Upper lobe of left lung (tissue), 4 donors: ENCODE measurements around the gene CCDC3.

ENCODE experiments used
- EP300 ChIP-seq, 4 donors: sonication (generic); formaldehyde crosslinking; IDR thresholded peaks; one replicate each; pipeline ENCODE4 v1.5.1; 2017; ENCODE audit warnings: antibody characterized with exemption in 4 of 4, control low read depth in 2 of 4
- POLR2A ChIP-seq, 4 donors: fragments of 450-650 bp; IDR thresholded peaks; one replicate each; pipeline ENCODE4 v1.5.1; 2016 to 2017; ENCODE audit warnings: antibody characterized with exemption in 4 of 4, mild to moderate bottlenecking in 2 of 4
- POLR2AphosphoS5 ChIP-seq, 2 donors: sonication (generic); formaldehyde crosslinking; IDR thresholded peaks; one replicate each; pipeline ENCODE4 v1.5.1; 2017; ENCODE audit warnings: antibody characterized with exemption in 2 of 2
- TF ChIP-seq, protein P1 (sequence below), 6 experiments: fragments of 450-650 bp in 4 of 6; fragments of 200-600 bp in 2 of 6; sonication (generic) in 2 of 6; IDR thresholded peaks; one replicate each; pipeline ENCODE4 v1.5.1; 2016 to 2019; ENCODE audit warnings: antibody characterized with exemption in 6 of 6

- TF ChIP-seq POLR2AphosphoS5 (IDR thresholded peaks at IDR 0.05) (no peak), POLR2A (IDR thresholded peaks at IDR 0.05) (no peak), EP300 (IDR thresholded peaks at IDR 0.05) (no peak)
- TF ChIP-seq, protein P1, sequence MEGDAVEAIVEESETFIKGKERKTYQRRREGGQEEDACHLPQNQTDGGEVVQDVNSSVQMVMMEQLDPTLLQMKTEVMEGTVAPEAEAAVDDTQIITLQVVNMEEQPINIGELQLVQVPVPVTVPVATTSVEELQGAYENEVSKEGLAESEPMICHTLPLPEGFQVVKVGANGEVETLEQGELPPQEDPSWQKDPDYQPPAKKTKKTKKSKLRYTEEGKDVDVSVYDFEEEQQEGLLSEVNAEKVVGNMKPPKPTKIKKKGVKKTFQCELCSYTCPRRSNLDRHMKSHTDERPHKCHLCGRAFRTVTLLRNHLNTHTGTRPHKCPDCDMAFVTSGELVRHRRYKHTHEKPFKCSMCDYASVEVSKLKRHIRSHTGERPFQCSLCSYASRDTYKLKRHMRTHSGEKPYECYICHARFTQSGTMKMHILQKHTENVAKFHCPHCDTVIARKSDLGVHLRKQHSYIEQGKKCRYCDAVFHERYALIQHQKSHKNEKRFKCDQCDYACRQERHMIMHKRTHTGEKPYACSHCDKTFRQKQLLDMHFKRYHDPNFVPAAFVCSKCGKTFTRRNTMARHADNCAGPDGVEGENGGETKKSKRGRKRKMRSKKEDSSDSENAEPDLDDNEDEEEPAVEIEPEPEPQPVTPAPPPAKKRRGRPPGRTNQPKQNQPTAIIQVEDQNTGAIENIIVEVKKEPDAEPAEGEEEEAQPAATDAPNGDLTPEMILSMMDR (IDR thresholded peaks at IDR 0.05), result no peak
These were observed 25.4 kb upstream of the CCDC3 start for GRCh38 chr10:13026873-13027272.
